NCI-H2196 treated with DMSO at 0.1 percent for 48 hours (cell line): Measurements from ENCODE around the gene DYNLT5.
"Not testable (repeated sequence)": the region's sequence is repeated elsewhere in the genome, so short reads cannot be mapped to it uniquely, and the experiment has no call there.

ENCODE experiments used
- DNase-seq: peaks from one replicate; lab custom pipeline; 2025; ENCODE audit not compliant: unreplicated experiment; lab: John Stamatoyannopoulos, UW

The DYNLT5 gene

GRCh38 chr1:66752000-66752592 is at the start of gene DYNLT5:
DYNLT5 (plus strand) TSS chr1:66752459; CDS start chr1:66754659, 2,200 bp downstream.
- DNase-seq = no peak

- no peak for DNase-seq
Measured at GRCh38 chr1:66704177-66704875, 47.9 kb upstream of the DYNLT5 start.

GRCh38 chr1:66705110-66705509 is 47.1 kb upstream of the DYNLT5 start:
- no peak for DNase-seq

GRCh38 chr1:66711420-66711819 is 40.8 kb upstream of the DYNLT5 start:
- DNase-seq = no peak

GRCh38 chr1:66712839-66713238 is 39.4 kb upstream of the DYNLT5 start:
- no peak for DNase-seq

GRCh38 chr1:66723985-66724384 is 28.3 kb upstream of the DYNLT5 start:
- DNase-seq = no peak

GRCh38 chr1:66725885-66726665 is 26.2 kb upstream of the DYNLT5 start:
- DNase-seq = peak; percentile 39

- no peak for DNase-seq
Measured at GRCh38 chr1:66728021-66728420, 24.2 kb upstream of the DYNLT5 start.

- not testable (repeated sequence) for DNase-seq
Measured at GRCh38 chr1:66728716-66729115, 23.5 kb upstream of the DYNLT5 start.

GRCh38 chr1:66729119-66729518 is 23.1 kb upstream of the DYNLT5 start:
- no peak for DNase-seq

GRCh38 chr1:66729523-66729922 is 22.7 kb upstream of the DYNLT5 start:
- DNase-seq = no peak

- DNase-seq = no peak
Measured at GRCh38 chr1:66730462-66730861, 21.8 kb upstream of the DYNLT5 start.

- no peak for DNase-seq
Measured at GRCh38 chr1:66731170-66731865, 20.9 kb upstream of the DYNLT5 start.

- no peak for DNase-seq
Measured at GRCh38 chr1:66732407-66733166, 19.7 kb upstream of the DYNLT5 start.

- DNase-seq = no peak
Measured at GRCh38 chr1:66733348-66734017, 18.8 kb upstream of the DYNLT5 start.

GRCh38 chr1:66734531-66734930 is 17.7 kb upstream of the DYNLT5 start:
- not testable (repeated sequence) for DNase-seq

GRCh38 chr1:66737836-66738235 is 14.4 kb upstream of the DYNLT5 start:
- no peak for DNase-seq

GRCh38 chr1:66739401-66740157 is 12.7 kb upstream of the DYNLT5 start:
- DNase-seq = no peak

- no peak for DNase-seq
Measured at GRCh38 chr1:66745451-66745850, 6.8 kb upstream of the DYNLT5 start.
